OCI-LY7 (cell line): Measurements from ENCODE around the gene DGKB. TPM values are rescaled to one million over a fixed set of nuclear protein-coding genes. Genes with fewer than 3 reads are reported as not detected.
A peak's percentile ranks its signal among the peaks of the same experiment; 100 is the strongest.

Experiments
- BruUV-seq: library from RNA; stranded (reverse); fragments of 400-500 nt; replicated peaks from 2 replicates; lab custom pipeline; 2021; lab: Mats Ljungman, UMichigan
- CTCF ChIA-PET: fragments of 300-600 bp; sonication (Branson Sonifier 250); formaldehyde crosslinking; loops from one replicate; lab custom pipeline; 2022; ENCODE audit warnings: antibody characterized with exemption; ENCODE audit not compliant: unreplicated experiment; lab: Charles Lee
- POLR2A ChIA-PET: fragments of 300-600 bp; sonication (Branson Sonifier 250); formaldehyde crosslinking; loops from one replicate; lab custom pipeline; 2022; ENCODE audit warnings: antibody characterized with exemption; lab: Charles Lee
- DNase-seq: peaks from one replicate; pipeline ENCODE4 v3.0.0-alpha.2; 2015; ENCODE audit warnings: low spot score
- H2AFZ ChIP-seq: fragments of 200-600 bp; sonication (generic), shearing (Covaris generic); 2 replicates; pipeline ENCODE4 v1.6.1; 2014; ENCODE audit warnings: mild to moderate bottlenecking, antibody characterized with exemption, low read length, moderate library complexity
- H3K27ac ChIP-seq: fragments of 200-600 bp; sonication (generic); 2 replicates; pipeline ENCODE4 v1.5.1; 2014; ENCODE audit warnings: mixed run types, low read depth, mild to moderate bottlenecking, moderate library complexity, low read length, inconsistent platforms; ENCODE audit not compliant: poor library complexity, severe bottlenecking
- H3K36me3 ChIP-seq: fragments of 200-600 bp; sonication (generic); 2 replicates; pipeline ENCODE4 v1.6.1; 2014; ENCODE audit warnings: mild to moderate bottlenecking, antibody characterized with exemption, low read length, moderate library complexity, mixed read lengths; ENCODE audit not compliant: insufficient read depth
- H3K4me1 ChIP-seq: fragments of 200-600 bp; sonication (generic); 2 replicates; pipeline ENCODE4 v1.5.1; 2014; ENCODE audit warnings: mild to moderate bottlenecking, low read length; ENCODE audit not compliant: insufficient read depth, poor library complexity, severe bottlenecking
- H3K4me2 ChIP-seq: fragments of 200-600 bp; sonication (generic); 2 replicates; pipeline ENCODE4 v1.6.1; 2014; ENCODE audit warnings: mild to moderate bottlenecking, low read length
- H3K4me3 ChIP-seq: fragments of 200-600 bp; sonication (generic); 2 replicates; pipeline ENCODE4 v1.5.1; 2014; ENCODE audit warnings: mild to moderate bottlenecking, low read depth, low read length; ENCODE audit not compliant: poor library complexity, severe bottlenecking
- H3K79me2 ChIP-seq: fragments of 200-600 bp; sonication (generic); 2 replicates; pipeline ENCODE4 v1.6.1; 2016; ENCODE audit warnings: low read depth, mild to moderate bottlenecking, low read length, moderate library complexity, mixed read lengths; ENCODE audit not compliant: insufficient read depth
- H3K9me2 ChIP-seq: fragments of 200-600 bp; sonication (generic); 2 replicates; pipeline ENCODE4 v1.6.1; 2016; ENCODE audit warnings: mild to moderate bottlenecking, low read length, mixed read lengths; ENCODE audit not compliant: insufficient read depth
- H3K9me3 ChIP-seq: fragments of 200-600 bp; sonication (generic); 2 replicates; pipeline ENCODE4 v1.6.1; 2014; ENCODE audit warnings: mild to moderate bottlenecking, mixed run types, low read length, mixed read lengths
- H4K20me1 ChIP-seq: fragments of 200-600 bp; sonication (generic); 2 replicates; pipeline ENCODE4 v1.6.1; 2014; ENCODE audit warnings: mild to moderate bottlenecking, antibody characterized with exemption, low read length, moderate library complexity, mixed read lengths; ENCODE audit not compliant: insufficient read depth
- EZH2phosphoT487 ChIP-seq: fragments of 200-600 bp; sonication (generic); IDR thresholded peaks from 2 replicates; pipeline ENCODE4 v1.6.1; 2018; ENCODE audit warnings: low read depth, borderline replicate concordance, mild to moderate bottlenecking, mixed run types, antibody characterized with exemption, low read length, moderate library complexity, mixed read lengths
- intact Hi-C: fragments of 100-400 bp; cut with micrococcal nuclease; formaldehyde crosslinking; loops from one replicate; pipeline ENCODE4 v1.10.0; 2022; ENCODE audit not compliant: unreplicated experiment
- total RNA-seq, 2 experiments: library from RNA; depleted of rRNA in 1 of 2; stranded (reverse); fragments of >200 nt in 1 of 2; shearing (Covaris generic) in 1 of 2; gene quantifications; 2 replicates each; pipeline ENCODE4 v1.2.3, GENCODE V29; 2014 to 2022
- TF ChIP-seq, protein P1 (sequence below): fragments of 200-600 bp; sonication (generic); conservative IDR thresholded peaks from 2 replicates; pipeline ENCODE4 v1.5.1; 2014; ENCODE audit warnings: mild to moderate bottlenecking, antibody characterized with exemption, low read length, moderate library complexity, mixed read lengths

DGKB gene
- total RNA-seq, 2 experiments from 2014 or later, result not detected

DNA sequence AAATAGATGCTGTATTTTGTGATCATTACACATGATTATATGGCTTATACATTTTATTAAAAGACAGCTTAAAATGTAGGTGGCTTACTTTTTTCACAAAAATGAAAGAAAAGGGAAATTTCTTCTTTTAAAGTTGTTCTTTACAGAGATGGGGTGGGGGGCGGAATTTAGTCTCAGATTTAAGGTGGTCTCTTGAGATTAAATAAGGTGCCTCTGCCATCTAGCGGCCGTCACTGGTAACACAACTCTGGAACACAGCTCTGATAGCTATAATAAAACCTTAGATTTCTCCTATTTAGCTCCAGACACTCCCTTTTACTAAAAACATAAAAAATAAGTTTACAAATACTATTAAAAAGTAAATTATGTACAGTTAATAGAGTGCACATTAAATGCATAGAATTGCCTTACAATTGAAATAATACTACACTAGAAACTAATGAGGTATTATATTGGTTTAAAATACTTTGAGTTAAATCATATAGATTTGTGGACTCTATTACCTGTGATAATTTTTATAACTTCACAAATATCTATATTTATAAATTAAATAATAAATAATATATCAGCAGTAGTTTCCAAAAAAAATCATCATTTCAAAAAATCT lies 210.9 kb downstream of the DGKB start:
- Histone ChIP-seq H3K4me2 (no peak overlapping the region), H3K36me3 (no peaks in the 10 kb centered on the region), H4K20me1 (no peaks in the 10 kb centered on the region), H3K4me3 (no peak overlapping the region), H3K9me3 (no peaks in the 10 kb centered on the region), H2AFZ (no peak overlapping the region), H3K4me1 (no peaks in the 10 kb centered on the region), H3K27ac (no peak overlapping the region), H3K9me2 (no peaks in the 10 kb centered on the region), H3K79me2 (no peaks in the 10 kb centered on the region)
- peak; percentile 47 for DNase-seq
- TF ChIP-seq EZH2phosphoT487, result no peak
- TF ChIP-seq, protein P1, sequence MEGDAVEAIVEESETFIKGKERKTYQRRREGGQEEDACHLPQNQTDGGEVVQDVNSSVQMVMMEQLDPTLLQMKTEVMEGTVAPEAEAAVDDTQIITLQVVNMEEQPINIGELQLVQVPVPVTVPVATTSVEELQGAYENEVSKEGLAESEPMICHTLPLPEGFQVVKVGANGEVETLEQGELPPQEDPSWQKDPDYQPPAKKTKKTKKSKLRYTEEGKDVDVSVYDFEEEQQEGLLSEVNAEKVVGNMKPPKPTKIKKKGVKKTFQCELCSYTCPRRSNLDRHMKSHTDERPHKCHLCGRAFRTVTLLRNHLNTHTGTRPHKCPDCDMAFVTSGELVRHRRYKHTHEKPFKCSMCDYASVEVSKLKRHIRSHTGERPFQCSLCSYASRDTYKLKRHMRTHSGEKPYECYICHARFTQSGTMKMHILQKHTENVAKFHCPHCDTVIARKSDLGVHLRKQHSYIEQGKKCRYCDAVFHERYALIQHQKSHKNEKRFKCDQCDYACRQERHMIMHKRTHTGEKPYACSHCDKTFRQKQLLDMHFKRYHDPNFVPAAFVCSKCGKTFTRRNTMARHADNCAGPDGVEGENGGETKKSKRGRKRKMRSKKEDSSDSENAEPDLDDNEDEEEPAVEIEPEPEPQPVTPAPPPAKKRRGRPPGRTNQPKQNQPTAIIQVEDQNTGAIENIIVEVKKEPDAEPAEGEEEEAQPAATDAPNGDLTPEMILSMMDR, result peak; percentile 97
- ChIA-PET POLR2A (interaction anchor here (0.7 kb wide), 1 partner anchor 21 kb away, joined by 3 read pairs; no protein-coding TSS in a partner anchor), CTCF (no interaction called here)
- intact Hi-C loops, result loop anchor here (5.0 kb wide), 1 partner anchor 1409 kb away; no protein-coding TSS in a partner anchor
- BruUV-seq, result no TSS peak

DNA sequence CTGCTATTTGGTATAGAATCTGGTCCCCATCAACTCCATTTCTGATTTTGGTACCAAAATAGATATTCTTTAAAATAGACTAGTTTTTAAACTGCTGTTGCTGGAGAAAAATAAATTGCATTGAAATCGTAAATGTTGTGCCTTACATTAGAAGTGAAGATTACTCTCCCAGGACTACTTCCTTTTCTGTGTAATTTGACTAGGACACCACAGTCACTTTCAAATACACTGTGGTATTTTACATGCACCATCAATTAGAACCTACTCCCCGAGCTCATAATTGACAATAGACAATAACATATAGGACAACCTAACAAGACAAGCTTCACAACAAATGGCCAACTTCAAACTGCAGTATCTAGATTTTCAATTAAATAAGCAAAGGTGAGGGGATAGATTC lies 211.5 kb downstream of the DGKB start:
- no peak overlapping the region for H3K4me3 ChIP-seq
- H3K4me1 ChIP-seq, result no peaks in the 10 kb centered on the region
- H3K9me2 ChIP-seq, result no peaks in the 10 kb centered on the region
- no TSS peak for BruUV-seq
- no peak overlapping the region for H3K4me2 ChIP-seq
- intact Hi-C loops, result loop anchor here (5.0 kb wide), 1 partner anchor 1409 kb away; no protein-coding TSS in a partner anchor
- no peak overlapping the region for H3K27ac ChIP-seq
- ChIA-PET POLR2A (interaction anchor here (0.7 kb wide), 1 partner anchor 22 kb away, joined by 3 read pairs; no protein-coding TSS in a partner anchor), CTCF (no interaction called here)
- no peak for DNase-seq
- no peak for TF ChIP-seq EZH2phosphoT487
- TF ChIP-seq, protein P1, result no peak
- no peaks in the 10 kb centered on the region for H3K36me3 ChIP-seq
- H3K79me2 ChIP-seq, result no peaks in the 10 kb centered on the region
- H4K20me1 ChIP-seq, result no peaks in the 10 kb centered on the region
- H2AFZ ChIP-seq, result no peak overlapping the region
- no peaks in the 10 kb centered on the region for H3K9me3 ChIP-seq

DNA sequence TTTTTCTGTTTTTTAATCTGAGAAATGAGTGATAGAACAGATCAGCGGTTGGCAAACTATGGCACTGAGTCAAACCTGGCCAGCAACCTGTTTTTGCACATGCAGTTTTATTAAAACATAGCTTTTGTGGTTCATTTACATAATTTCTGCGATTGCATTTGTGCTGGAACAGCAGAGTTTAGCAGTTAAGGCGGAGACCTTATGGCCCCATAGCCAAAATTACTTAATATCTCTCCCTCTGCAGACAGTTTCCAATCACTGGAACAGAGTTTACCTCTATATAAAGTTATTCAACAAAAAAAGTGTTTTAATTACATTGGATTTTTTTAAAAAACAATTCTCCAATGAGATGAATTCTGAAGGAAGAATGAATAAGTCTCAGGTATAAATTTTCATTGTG lies 212.1 kb downstream of the DGKB start:
- ChIA-PET CTCF (no interaction called here), POLR2A (no interaction called here)
- Histone ChIP-seq H3K9me3 (no peaks in the 10 kb centered on the region), H3K27ac (no peak overlapping the region), H3K36me3 (no peaks in the 10 kb centered on the region), H4K20me1 (no peaks in the 10 kb centered on the region), H3K79me2 (no peaks in the 10 kb centered on the region), H3K9me2 (no peaks in the 10 kb centered on the region), H3K4me1 (no peaks in the 10 kb centered on the region), H3K4me3 (no peak overlapping the region), H3K4me2 (no peak overlapping the region), H2AFZ (no peak overlapping the region)
- TF ChIP-seq, protein P1, result no peak
- no peak for TF ChIP-seq EZH2phosphoT487
- intact Hi-C loops, result loop anchor here (5.0 kb wide), 1 partner anchor 1408 kb away; no protein-coding TSS in a partner anchor
- no peak for DNase-seq
- no TSS peak for BruUV-seq
